ENCODE measurements around the gene KL.

KL gene

GRCh38 chr13:33087091-33087490 lies 70.9 kb downstream of the KL start:
- DNase-seq: no peak

GRCh38 chr13:33087790-33088189 lies 71.6 kb downstream of the KL start:
- DNase-seq: peak in 1 of 5 experiments; percentile 19

- no peak for DNase-seq
Measured at GRCh38 chr13:33089311-33089710, 73.1 kb downstream of the KL start.

DNA sequence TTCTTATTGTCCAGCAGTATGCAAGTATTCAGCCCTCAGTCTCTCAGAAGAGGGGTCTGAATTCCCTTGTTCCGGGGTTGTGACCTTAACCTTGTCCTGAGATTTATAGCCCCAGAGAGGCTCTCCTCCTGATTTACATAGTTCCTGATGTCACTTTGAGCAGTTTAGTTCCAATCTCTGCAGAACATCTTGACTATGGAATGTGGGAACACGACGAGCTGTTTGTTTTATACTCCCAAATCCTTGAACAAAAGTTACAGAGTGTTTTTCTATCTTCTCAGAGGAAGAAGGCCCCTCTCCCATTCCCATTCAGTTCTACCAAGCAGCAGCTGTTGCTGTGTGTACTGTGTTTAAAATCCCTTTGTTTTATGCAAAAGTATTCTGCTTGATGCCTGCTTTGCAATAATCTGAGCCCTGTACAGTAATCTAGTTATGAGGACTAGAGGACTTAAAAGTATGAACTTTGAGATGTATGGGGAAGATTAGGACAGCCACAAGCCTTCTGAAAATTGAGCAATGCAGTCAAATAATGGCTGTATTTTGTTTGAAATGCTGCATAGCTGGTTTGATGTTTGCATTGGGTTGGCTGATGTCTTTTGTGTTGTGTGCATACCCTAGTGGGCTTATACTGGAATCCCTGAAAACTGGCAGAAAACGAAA lies 74.7 kb downstream of the KL start:
- peak in 1 of 5 experiments; percentile 57 for DNase-seq

DNA sequence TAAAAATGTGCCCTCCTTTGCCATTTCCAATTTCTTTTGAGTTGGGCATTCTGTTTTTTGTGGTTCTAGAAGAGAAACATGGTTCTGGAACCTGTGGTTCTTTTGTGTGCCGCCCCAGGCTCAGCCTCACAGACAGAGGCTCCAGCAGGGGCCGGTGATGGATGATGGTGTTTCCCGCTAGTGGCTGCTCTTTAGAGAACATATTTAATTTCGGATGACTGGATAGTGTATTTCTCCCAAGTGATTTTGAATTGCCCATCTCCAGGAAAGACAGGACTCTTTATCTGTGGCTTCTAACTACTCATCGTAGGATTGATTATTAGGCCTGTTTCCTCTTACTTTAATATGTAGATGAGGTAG lies 75.2 kb downstream of the KL start:
- no peak for DNase-seq

DNA sequence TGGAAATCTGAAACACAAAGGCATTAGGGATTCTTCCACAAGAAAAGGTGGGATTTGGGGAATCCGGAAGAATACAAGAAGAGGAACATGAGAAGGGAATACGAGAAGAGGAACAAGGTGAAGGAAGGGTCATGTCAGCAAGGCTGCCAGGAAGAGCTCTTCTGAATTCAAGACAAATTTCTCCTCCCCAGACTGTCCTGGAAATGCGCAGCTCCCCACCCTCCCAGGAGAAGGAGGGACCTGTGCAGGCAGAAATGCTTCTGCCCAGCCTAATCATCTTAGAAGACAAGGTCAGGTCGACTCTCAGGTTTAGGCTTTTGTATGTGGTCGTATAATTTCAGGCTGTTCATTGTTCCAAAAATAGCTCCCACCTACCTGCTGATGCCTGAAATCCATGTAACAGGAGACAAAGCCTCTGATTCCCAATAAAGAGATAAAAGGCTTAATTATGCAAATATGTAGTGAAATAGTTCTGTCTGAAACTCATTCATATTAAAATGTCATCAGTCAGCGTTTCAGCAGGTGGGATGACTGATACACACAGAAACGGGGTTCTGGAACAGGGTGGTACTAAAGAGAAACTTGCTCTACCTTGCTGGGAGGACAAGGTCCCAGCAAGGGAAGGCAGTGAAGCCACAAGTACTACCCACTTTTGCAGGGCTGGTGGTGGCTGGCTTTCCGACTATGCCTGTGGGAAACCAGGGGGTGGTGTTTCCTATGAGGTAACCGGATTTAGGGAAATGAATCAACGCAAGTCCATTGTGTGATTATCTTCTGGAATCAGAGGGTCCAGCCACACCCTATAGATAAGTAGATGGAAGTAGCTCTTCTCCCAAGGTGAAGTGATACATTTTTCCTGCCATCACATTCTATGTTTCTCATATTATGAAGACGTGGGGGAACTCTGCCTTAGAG lies 76.1 kb downstream of the KL start:
- DNase-seq: no peak

GRCh38 chr13:33096886-33097605 lies 80.8 kb downstream of the KL start:
- DNase-seq: no peak

DNA sequence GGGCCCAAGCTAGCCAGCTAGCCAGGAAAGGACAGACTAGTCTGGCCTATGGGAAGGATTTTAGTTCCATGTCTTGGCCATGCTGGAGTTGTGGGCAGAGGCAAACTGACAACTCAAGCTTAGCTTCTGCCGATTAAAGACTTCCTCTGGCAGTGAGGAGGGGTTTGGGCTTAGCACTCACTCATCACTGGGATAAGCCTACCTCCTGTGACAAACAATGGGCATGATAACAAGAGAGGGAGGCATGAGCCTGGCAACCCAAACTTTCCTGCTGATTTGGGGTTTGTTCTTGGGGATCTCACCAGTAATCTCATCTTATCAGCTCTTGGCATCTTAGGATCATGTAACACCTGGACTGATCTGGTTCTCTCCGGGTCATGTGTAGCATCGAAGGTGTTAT lies 83.6 kb downstream of the KL start:
- DNase-seq: no peak

DNA sequence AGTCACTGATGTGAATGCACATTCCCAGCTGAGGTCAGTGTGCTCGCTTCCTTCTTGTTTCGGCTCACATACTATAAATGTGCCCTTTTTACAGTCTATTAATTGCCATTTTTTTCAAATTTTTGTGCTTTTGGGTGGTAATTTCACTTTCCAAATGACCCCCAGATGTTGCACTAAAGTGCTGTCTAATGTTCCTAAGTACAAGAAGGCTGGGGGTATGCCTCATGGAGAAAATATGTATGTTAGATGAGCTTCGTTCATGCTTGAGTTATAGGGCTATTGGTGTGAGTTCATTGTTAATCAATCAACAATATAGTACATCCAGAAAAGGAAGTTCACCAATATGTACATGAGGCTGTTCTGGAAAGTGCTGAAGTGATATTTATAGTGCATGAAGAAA lies 84.7 kb downstream of the KL start:
- no peak for DNase-seq

DNA sequence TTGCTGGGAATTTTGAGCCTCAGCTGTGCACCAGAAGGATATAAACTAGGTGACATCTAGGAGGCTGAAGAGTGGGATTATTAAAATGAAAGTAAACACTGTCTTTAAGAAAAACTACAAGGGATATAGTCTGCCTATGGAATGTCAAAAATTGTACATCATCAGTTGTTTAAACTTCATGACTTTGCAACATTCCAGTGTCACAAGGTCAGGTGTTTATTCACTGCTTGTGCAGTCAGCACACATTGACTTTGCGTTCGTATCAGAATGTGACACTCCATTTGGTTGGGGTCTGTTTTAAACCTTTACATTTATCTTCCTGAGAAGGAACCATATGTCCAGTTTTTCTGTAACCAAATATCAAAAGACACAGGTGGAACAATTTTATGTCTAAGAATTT lies 85.6 kb downstream of the KL start:
- no peak for DNase-seq

DNA sequence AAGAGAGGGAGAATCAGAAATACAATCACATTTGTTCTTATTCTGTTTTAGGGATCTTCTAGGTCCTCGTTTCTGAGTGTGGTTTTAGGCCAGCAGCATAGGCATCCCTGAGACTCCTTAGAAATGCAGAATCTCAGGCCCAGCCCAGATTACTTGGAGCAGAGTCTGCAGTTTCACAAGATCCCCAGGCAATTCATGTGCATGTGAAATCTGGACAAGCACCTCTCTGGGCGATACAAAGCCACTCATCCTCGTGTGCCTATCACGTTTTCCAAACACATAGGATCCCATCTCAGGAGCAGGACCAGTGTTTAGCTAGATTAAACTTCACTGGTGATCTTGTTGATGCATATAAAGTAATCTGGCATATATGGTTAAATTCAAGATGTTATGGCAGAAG lies 87.2 kb downstream of the KL start:
- no peak for DNase-seq

DNA sequence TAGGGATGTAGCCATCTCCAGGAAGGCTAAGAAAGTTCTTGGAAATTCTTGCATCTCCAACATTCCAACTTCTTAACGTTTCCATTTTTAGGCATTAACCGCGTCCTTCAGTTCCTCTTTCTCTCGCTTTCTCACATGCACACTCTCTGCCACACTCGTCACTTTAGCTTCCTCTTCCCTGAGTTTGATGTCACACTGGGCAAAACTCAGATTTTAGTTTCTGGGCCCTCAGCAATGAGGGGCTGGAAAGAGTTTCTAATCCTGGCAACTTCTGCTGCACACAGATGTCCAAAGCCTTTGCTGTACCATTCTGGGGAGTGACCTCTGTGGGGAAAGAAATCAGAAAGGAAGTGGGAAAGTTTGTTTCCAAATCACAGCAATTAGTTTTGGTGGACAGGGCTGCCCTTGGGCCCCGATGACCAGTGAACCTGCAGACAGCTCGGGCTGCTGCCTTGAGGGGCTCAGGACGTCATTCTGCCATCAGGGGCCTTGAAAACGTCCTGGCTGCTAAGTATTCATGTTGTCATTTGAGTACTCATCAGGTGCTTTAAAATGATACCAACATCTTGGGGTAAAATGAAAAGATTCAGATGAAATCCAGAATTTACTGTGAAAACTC lies 89.3 kb downstream of the KL start:
- no peak for DNase-seq

- no peak for DNase-seq
Measured at GRCh38 chr13:33106656-33107360, 90.6 kb downstream of the KL start.

GRCh38 chr13:33107361-33107760 lies 91.1 kb downstream of the KL start:
- DNase-seq: no peak

DNA sequence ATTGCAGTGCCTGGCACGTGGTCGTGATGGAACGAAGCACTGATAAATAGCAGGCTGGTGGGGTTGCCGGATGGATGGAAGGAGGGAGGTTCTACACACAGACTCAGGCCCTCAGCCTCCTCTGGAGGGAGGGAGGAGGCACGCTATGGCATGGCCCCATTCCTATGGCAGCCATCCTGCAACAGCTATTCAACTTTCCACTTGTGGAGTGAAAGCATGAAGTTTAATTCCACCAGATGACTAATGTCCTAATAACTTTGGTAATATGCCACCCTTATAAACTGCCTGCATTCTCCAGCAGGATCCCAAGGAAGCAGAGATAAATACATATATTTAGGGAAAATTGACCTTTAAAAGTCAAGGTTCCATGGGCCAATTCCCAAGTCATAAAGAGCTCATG lies 92.4 kb downstream of the KL start:
- no peak for DNase-seq

- no peak for DNase-seq
Measured at GRCh38 chr13:33109271-33109697, 93.1 kb downstream of the KL start.

GRCh38 chr13:33109801-33110200 lies 93.6 kb downstream of the KL start:
- DNase-seq: no peak

DNA sequence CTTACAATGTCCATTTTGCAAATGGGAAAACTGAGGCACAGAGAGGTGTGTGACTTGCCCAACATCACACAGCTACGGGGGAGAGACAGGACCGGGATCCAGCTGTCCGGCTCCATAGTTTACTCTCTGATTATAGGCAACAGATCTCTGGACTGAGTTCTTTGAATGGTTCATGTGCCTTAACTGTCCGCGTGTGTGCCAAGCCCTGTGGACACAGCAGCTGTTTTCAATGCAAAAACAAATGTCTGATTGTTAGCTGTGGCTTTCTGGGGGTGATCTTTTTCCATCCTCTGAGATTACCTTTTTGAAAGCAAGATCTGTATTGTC lies 94.1 kb downstream of the KL start:
- DNase-seq: no peak

DNA sequence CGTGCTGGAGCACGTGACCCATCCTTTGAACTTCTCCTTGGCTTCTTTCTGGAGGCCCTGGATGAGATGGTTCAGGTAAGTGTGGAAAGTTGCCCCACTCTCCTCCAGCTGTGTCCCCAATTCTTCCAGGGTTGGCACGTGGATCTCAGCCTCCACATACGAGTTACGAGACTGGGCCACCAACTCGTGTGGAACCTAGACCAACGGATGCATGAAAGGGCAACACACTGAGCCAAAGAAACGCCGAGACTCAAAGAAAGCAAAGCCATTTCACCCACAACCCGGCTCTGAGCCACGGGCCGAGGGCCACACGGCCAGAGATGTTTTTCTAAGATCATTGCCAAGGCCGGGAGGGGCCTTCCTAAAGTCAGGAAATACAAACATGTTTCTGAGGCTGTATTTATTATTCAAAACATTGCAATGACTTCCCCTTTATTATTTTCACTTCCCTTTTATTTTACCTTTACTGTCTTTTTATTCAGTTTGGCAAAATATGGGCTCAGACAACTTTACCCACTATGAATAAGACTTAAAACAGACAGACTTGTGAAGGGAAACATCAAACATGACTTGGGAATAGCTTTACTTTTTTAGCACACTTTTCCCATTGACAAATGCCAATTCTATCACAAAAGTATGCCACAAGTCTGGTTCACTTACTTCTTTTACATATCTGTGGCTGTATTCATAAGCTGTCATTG lies 94.6 kb downstream of the KL start:
- no peak for DNase-seq

- DNase-seq: no peak
Measured at GRCh38 chr13:33111414-33112110, 95.3 kb downstream of the KL start.

- no peak for DNase-seq
Measured at GRCh38 chr13:33112766-33113165, 96.5 kb downstream of the KL start.
